H9 (cell line): Measurements from ENCODE around the gene COQ10B. TPM values are rescaled to one million over a fixed set of nuclear protein-coding genes. Genes with fewer than 3 reads are reported as not detected.

Source experiments
- DNase-seq: peaks from one replicate; pipeline ENCODE4 v3.0.0-alpha.2; 2017
- H2AFZ ChIP-seq: one replicate; pipeline ENCODE4 v1.6.1; 2013; ENCODE audit warnings: mild to moderate bottlenecking, low read length, control low read depth, moderate library complexity
- H2AK5ac ChIP-seq: 2 replicates; pipeline ENCODE4 v1.6.1; 2013; ENCODE audit warnings: low read length, control low read depth, mixed read lengths; ENCODE audit not compliant: insufficient read length
- H2BK120ac ChIP-seq: one replicate; pipeline ENCODE4 v1.6.1; 2013; ENCODE audit warnings: low read depth, mild to moderate bottlenecking, low read length, control low read depth, inconsistent platforms; ENCODE audit not compliant: poor library complexity, severe bottlenecking
- H2BK12ac ChIP-seq: 2 replicates; pipeline ENCODE4 v1.6.1; 2013; ENCODE audit warnings: low read length, control low read depth, mixed read lengths, low read depth; ENCODE audit not compliant: insufficient read length
- H2BK15ac ChIP-seq: 2 replicates; pipeline ENCODE4 v1.6.1; 2013; ENCODE audit warnings: low read depth, low read length, control low read depth
- H2BK20ac ChIP-seq: one replicate; pipeline ENCODE4 v1.6.1; 2013; ENCODE audit warnings: low read depth, mild to moderate bottlenecking, low read length, control low read depth, inconsistent platforms; ENCODE audit not compliant: poor library complexity, severe bottlenecking
- H2BK5ac ChIP-seq: 2 replicates; pipeline ENCODE4 v1.6.1; 2013; ENCODE audit warnings: low read length, control low read depth, mixed read lengths; ENCODE audit not compliant: insufficient read length
- H3K14ac ChIP-seq: 2 replicates; pipeline ENCODE4 v1.6.1; 2013; ENCODE audit warnings: low read length, control low read depth; ENCODE audit not compliant: insufficient read depth
- H3K18ac ChIP-seq: 2 replicates; pipeline ENCODE4 v1.6.1; 2013; ENCODE audit warnings: low read depth, mild to moderate bottlenecking, mixed read lengths, low read length, control low read depth; ENCODE audit not compliant: insufficient read length
- H3K23ac ChIP-seq: 2 replicates; pipeline ENCODE4 v1.6.1; 2013; ENCODE audit warnings: low read length, control low read depth, mixed read lengths, low read depth; ENCODE audit not compliant: insufficient read length
- H3K23me2 ChIP-seq: 2 replicates; pipeline ENCODE4 v1.6.1; 2013; ENCODE audit warnings: low read depth, mild to moderate bottlenecking, mixed read lengths, low read length, control low read depth; ENCODE audit not compliant: insufficient read length, poor library complexity, severe bottlenecking
- H3K27ac ChIP-seq: 2 replicates; pipeline ENCODE4 v1.5.1; 2013; ENCODE audit warnings: low read length, control low read depth, mixed read lengths, low read depth; ENCODE audit not compliant: insufficient read length
- H3K27me3 ChIP-seq: 2 replicates; pipeline ENCODE4 v1.6.1; 2013; ENCODE audit warnings: low read length, control low read depth, inconsistent platforms; ENCODE audit not compliant: insufficient read depth
- H3K4ac ChIP-seq: 2 replicates; pipeline ENCODE4 v1.6.1; 2013; ENCODE audit warnings: low read depth, mild to moderate bottlenecking, control low read depth, inconsistent platforms, low read length, moderate library complexity
- H3K4me1 ChIP-seq: 2 replicates; pipeline ENCODE4 v1.6.1; 2013; ENCODE audit warnings: low read length, control low read depth, inconsistent platforms; ENCODE audit not compliant: insufficient read depth
- H3K4me2 ChIP-seq: 2 replicates; pipeline ENCODE4 v1.6.1; 2013; ENCODE audit warnings: low read length, control low read depth, mixed read lengths; ENCODE audit not compliant: insufficient read length, insufficient read depth
- H3K56ac ChIP-seq: 2 replicates; pipeline ENCODE4 v1.6.1; 2013; ENCODE audit warnings: low read depth, mild to moderate bottlenecking, mixed read lengths, low read length, control low read depth; ENCODE audit not compliant: insufficient read length
- H3K79me1 ChIP-seq: 2 replicates; pipeline ENCODE4 v1.6.1; 2013; ENCODE audit warnings: low read depth, mild to moderate bottlenecking, moderate library complexity, low read length, control low read depth, inconsistent platforms; ENCODE audit not compliant: insufficient read depth, poor library complexity, severe bottlenecking
- H3K79me2 ChIP-seq: 2 replicates; pipeline ENCODE4 v1.6.1; 2013; ENCODE audit warnings: low read length, control low read depth, inconsistent platforms; ENCODE audit not compliant: insufficient read depth
- H3K9ac ChIP-seq: 2 replicates; pipeline ENCODE4 v1.6.1; 2013; ENCODE audit warnings: low read length, control low read depth, mixed read lengths; ENCODE audit not compliant: insufficient read length; ENCODE audit errors: extremely low read depth
- H3K9me3 ChIP-seq: one replicate; pipeline ENCODE4 v1.6.1; 2013; ENCODE audit warnings: low read depth, low read length, inconsistent platforms; ENCODE audit not compliant: control insufficient read depth
- H3T11ph ChIP-seq: one replicate; pipeline ENCODE4 v1.6.1; 2013; ENCODE audit warnings: mild to moderate bottlenecking, low read length, control low read depth, inconsistent platforms
- H4K20me1 ChIP-seq: one replicate; pipeline ENCODE4 v1.6.1; 2013; ENCODE audit not compliant: control insufficient read depth, insufficient read length, insufficient read depth
- H4K5ac ChIP-seq: 2 replicates; pipeline ENCODE4 v1.6.1; 2013; ENCODE audit warnings: low read depth, mild to moderate bottlenecking, mixed read lengths, low read length, control low read depth; ENCODE audit not compliant: insufficient read length
- H4K8ac ChIP-seq: replicated peaks from 2 replicates; pipeline ENCODE4 v1.6.1; 2013; ENCODE audit warnings: low read length, control low read depth, mixed read lengths, low read depth; ENCODE audit not compliant: insufficient read length
- H4K91ac ChIP-seq: 2 replicates; pipeline ENCODE4 v1.6.1; 2013; ENCODE audit warnings: low read depth, mild to moderate bottlenecking, moderate library complexity, mixed read lengths, low read length, control low read depth; ENCODE audit not compliant: insufficient read length
- H3K27ac Mint-ChIP-seq, 3 experiments: 2 replicates in 2 of 3; 3 replicates in 1 of 3; pipeline ENCODE4 v1.8.0; 2020 to 2021; ENCODE audit warnings: mixed read lengths in 3 of 3, mild to moderate bottlenecking in 1 of 3, moderate library complexity in 1 of 3
- H3K27me3 Mint-ChIP-seq: 2 replicates; pipeline ENCODE4 v1.8.0; 2021; ENCODE audit warnings: low read depth, mild to moderate bottlenecking, moderate library complexity, mixed read lengths
- H3K36me3 Mint-ChIP-seq, 3 experiments: 2 replicates in 2 of 3; 3 replicates in 1 of 3; pipeline ENCODE4 v1.8.0; 2020 to 2021; ENCODE audit warnings: low read depth in 3 of 3, mixed read lengths in 3 of 3; ENCODE audit not compliant: insufficient read depth in 1 of 3
- H3K4me1 Mint-ChIP-seq, 2 experiments: 2 replicates each; pipeline ENCODE4 v1.8.0; 2020; ENCODE audit warnings: mixed read lengths in 2 of 2
- H3K4me3 Mint-ChIP-seq, 2 experiments: 2 replicates in 1 of 2; 3 replicates in 1 of 2; pipeline ENCODE4 v1.8.0; 2020 to 2021; ENCODE audit warnings: mild to moderate bottlenecking in 2 of 2, mixed read lengths in 2 of 2, moderate library complexity in 1 of 2
- H3K9me3 Mint-ChIP-seq, 2 experiments: 2 replicates in 1 of 2; 3 replicates in 1 of 2; pipeline ENCODE4 v1.8.0; 2020; ENCODE audit warnings: mild to moderate bottlenecking in 2 of 2, mixed read lengths in 2 of 2, moderate library complexity in 1 of 2
- WGBS: extraction: QIAGEN DNeasy Blood & Tissue Kit; methylation state at CpG from one replicate; pipeline ENCODE4 v1.1.7; 2013; ENCODE audit warnings: missing lambda C conversion rate, low lambda C conversion rate, mixed read lengths; ENCODE audit not compliant: insufficient read length; ENCODE audit errors: extremely low coverage; 5-methylcytosine and 5-hydroxymethylcytosine counted together
- total RNA-seq: library from RNA; stranded (reverse); gene quantifications from 2 replicates; pipeline ENCODE4 v1.2.1, GENCODE V29; 2021
- TF ChIP-seq, protein P1 (sequence below): fragments of 200-600 bp; sonication (generic); conservative IDR thresholded peaks from 3 replicates; pipeline ENCODE4 v1.8.0; 2021; ENCODE audit warnings: antibody characterized with exemption, mild to moderate bottlenecking

Gene COQ10B
- total RNA-seq, 1 experiment from 2014 or later: 16.2 TPM

- Histone ChIP-seq H4K91ac (no peak overlapping the region), H3K56ac (no peak overlapping the region), H2BK12ac (no peak overlapping the region), H3K23me2 (peaks cover 6% of the 10 kb centered on the region), H3K9me3 (no peaks in the 10 kb centered on the region), H3K14ac (no peak overlapping the region), H4K20me1 (no peaks in the 10 kb centered on the region), H4K5ac (no peak overlapping the region), H3K79me1 (no peaks in the 10 kb centered on the region), H3K4me2 (peak overlapping the region; percentile 96), H3K4ac (no peak overlapping the region), H3K4me1 (no peaks in the 10 kb centered on the region), H3K79me2 (peaks cover 55% of the 10 kb centered on the region), H2BK20ac (no peak overlapping the region), H2AK5ac (no peak overlapping the region), H2BK120ac (no peak overlapping the region), H3K27me3 (no peaks in the 10 kb centered on the region), H3T11ph (no peak overlapping the region), H3K18ac (no peak overlapping the region), H3K9ac (peak overlapping the region; percentile 99), H2BK15ac (no peak overlapping the region), H2AFZ (no peak overlapping the region), H2BK5ac (no peak overlapping the region), H3K27ac (no peak overlapping the region), H4K8ac (no peak overlapping the region), H3K23ac (no peak overlapping the region)
- Mint-ChIP-seq H3K36me3 (peaks cover 10 to 26% (median 24%) of the 10 kb centered on the region in 3 experiments; a peak in 6 of 7 replicates), H3K27me3 (no peaks in the 10 kb centered on the region), H3K27ac (peak overlapping the region; percentile 99 to 100 (median 100); a peak in 6 of 7 replicates), H3K4me1 (peaks cover 29% of the 10 kb centered on the region in 2 experiments), H3K9me3 (no peaks in the 10 kb centered on the region), H3K4me3 (peak overlapping the region; percentile 93 to 99)
- DNase-seq: no peak
- TF ChIP-seq, protein P1, sequence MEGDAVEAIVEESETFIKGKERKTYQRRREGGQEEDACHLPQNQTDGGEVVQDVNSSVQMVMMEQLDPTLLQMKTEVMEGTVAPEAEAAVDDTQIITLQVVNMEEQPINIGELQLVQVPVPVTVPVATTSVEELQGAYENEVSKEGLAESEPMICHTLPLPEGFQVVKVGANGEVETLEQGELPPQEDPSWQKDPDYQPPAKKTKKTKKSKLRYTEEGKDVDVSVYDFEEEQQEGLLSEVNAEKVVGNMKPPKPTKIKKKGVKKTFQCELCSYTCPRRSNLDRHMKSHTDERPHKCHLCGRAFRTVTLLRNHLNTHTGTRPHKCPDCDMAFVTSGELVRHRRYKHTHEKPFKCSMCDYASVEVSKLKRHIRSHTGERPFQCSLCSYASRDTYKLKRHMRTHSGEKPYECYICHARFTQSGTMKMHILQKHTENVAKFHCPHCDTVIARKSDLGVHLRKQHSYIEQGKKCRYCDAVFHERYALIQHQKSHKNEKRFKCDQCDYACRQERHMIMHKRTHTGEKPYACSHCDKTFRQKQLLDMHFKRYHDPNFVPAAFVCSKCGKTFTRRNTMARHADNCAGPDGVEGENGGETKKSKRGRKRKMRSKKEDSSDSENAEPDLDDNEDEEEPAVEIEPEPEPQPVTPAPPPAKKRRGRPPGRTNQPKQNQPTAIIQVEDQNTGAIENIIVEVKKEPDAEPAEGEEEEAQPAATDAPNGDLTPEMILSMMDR: no peak
- no CpG with 5 or more reads among the region's 11 CpGs for WGBS
Observed at GRCh38 chr2:197433780-197434438, 19.4 kb upstream of the COQ10B start.
